Body of pancreas (tissue), 4 donors: ENCODE measurements around the gene ASIP. TPM values are rescaled to one million over a fixed set of nuclear protein-coding genes. Genes with fewer than 3 reads are reported as not detected.
"Not testable (repeated sequence)": the region's sequence is repeated elsewhere in the genome, so short reads cannot be mapped to it uniquely, and the experiment has no call there.

ENCODE experiments used
- ATAC-seq: fragments of 150-250 bp; one replicate; pipeline ENCODE4 v1.9.1; 2016
- DNase-seq, 4 donors: peaks; one replicate each; pipeline ENCODE4 v3.0.0-alpha.2; 2019
- H3K27ac ChIP-seq, 4 donors: fragments of 200-600 bp; sonication (generic); 1 replicate in 3 of 4; 2 replicates in 1 of 4; pipeline versions ENCODE4 v1.5.1 to v1.6.1; 2016 to 2019; ENCODE audit warnings: mild to moderate bottlenecking in 1 of 4, mixed read lengths in 1 of 4, moderate library complexity in 1 of 4
- H3K27me3 ChIP-seq, 2 donors: fragments of 200-600 bp; sonication (generic); one replicate each; pipeline ENCODE4 v1.6.0; 2016; ENCODE audit warnings: mild to moderate bottlenecking in 1 of 2
- H3K36me3 ChIP-seq, 2 donors: fragments of 200-600 bp; sonication (generic); replicated peaks in 1 of 2; 2 replicates each; pipeline ENCODE4 v1.5.1; 2016; ENCODE audit warnings: low read depth in 2 of 2; ENCODE audit not compliant: insufficient read depth in 1 of 2
- H3K4me1 ChIP-seq: fragments of 200-600 bp; sonication (generic); one replicate; pipeline ENCODE4 v1.6.0; 2016
- H3K4me3 ChIP-seq, 2 donors: fragments of 200-600 bp; sonication (generic); 1 replicate in 1 of 2; 2 replicates in 1 of 2; pipeline ENCODE4 v1.5.1; 2016 to 2019
- H3K9me3 ChIP-seq, 3 donors: fragments of 200-600 bp; sonication (generic); 1 replicate in 2 of 3; 2 replicates in 1 of 3; pipeline ENCODE4 v1.5.1; 2016
- CTCF ChIP-seq, 7 experiments: fragments of 450-650 bp in 4 of 7; fragments of 200-600 bp in 3 of 7; sonication (generic) in 3 of 7; IDR thresholded peaks; one replicate each; pipeline ENCODE4 v1.5.1; 2016 to 2019; ENCODE audit warnings: antibody characterized with exemption in 7 of 7
- POLR2A ChIP-seq, 3 donors: fragments of 450-650 bp; IDR thresholded peaks; one replicate each; pipeline ENCODE4 v1.6.1; 2016; ENCODE audit warnings: antibody characterized with exemption in 3 of 3, mild to moderate bottlenecking in 2 of 3
- WGBS, 2 donors: methylation state at CpG; one replicate each; pipeline ENCODE4 v1.1.5; 2017; 5-methylcytosine and 5-hydroxymethylcytosine counted together
- intact Hi-C: fragments of 100-400 bp; cut with DNase I; formaldehyde crosslinking; loops from one replicate; pipeline ENCODE4 v1.15.1; 2023
- total RNA-seq, 2 donors: library from RNA; depleted of rRNA; stranded (reverse); fragments of >200 nt; gene quantifications; one replicate each; pipeline ENCODE4 v1.1.0, GENCODE V29; 2016

Gene ASIP
- total RNA-seq, 2 donors from 2014 or later, result not detected

DNA sequence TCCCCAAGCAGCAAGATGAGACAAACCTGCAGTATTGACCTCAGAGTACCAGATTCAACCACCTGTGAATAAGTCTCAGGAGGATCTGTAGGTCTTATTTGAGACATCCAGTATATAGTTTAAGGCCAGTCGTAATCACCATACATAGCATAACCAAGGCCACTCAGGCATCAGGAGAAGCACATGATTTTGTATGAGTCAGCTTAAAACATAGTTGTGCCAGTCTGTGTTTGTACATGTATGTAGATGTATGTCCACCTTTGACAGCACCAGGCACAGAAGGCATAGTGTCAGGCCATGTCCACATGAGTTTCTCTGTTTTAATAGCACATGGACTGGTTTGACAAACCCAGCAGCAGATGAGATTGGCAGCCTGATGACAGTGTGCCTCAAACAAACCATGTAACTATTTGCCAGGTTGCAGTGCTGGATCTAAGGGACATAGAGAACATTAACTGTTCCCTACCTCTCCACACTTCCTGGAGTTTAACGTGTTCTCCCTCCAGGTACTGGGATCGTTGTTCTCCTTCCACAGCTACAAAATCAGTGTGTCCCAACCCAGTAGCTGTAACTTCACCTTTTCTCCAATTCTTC lies 8.6 kb upstream of the ASIP start:
- intact Hi-C loops, result no loop called here
- Histone ChIP-seq H3K27me3 (no peaks in the 10 kb centered on the region), H3K4me1 (no peaks in the 10 kb centered on the region), H3K36me3 (no peaks in the 10 kb centered on the region), H3K9me3 (no peaks in the 10 kb centered on the region), H3K27ac (no peak overlapping the region), H3K4me3 (no peak overlapping the region)
- DNase-seq, result no peak
- ATAC-seq, result no peak
- TF ChIP-seq POLR2A (IDR thresholded peaks at IDR 0.05) (no peak), CTCF (IDR thresholded peaks at IDR 0.05) (no peak)
- 58 to 86% methylated on average over 3 of the region's 3 CpGs for WGBS, 2 donors

GRCh38 chr20:34233687-34234086 lies 7.5 kb upstream of the ASIP start:
- H3K4me3 ChIP-seq, result no peak overlapping the region
- TF ChIP-seq POLR2A (IDR thresholded peaks at IDR 0.05) (no peak), CTCF (IDR thresholded peaks at IDR 0.05) (no peak)
- no peak overlapping the region for H3K27ac ChIP-seq
- no peak for ATAC-seq
- H3K36me3 ChIP-seq, result no peaks in the 10 kb centered on the region
- H3K27me3 ChIP-seq, result no peaks in the 10 kb centered on the region
- no peaks in the 10 kb centered on the region for H3K4me1 ChIP-seq
- intact Hi-C loops, result no loop called here
- no peak for DNase-seq
- H3K9me3 ChIP-seq, result no peaks in the 10 kb centered on the region

GRCh38 chr20:34235875-34236274 lies 5.3 kb upstream of the ASIP start:
- 84 to 92% methylated on average over 1 to 2 of the region's 2 CpGs for WGBS, 2 donors
- no peaks in the 10 kb centered on the region for H3K36me3 ChIP-seq
- H3K4me3 ChIP-seq, result no peak overlapping the region
- ATAC-seq (no peak), DNase-seq (no peak)
- no peaks in the 10 kb centered on the region for H3K9me3 ChIP-seq
- TF ChIP-seq POLR2A (IDR thresholded peaks at IDR 0.05) (no peak), CTCF (IDR thresholded peaks at IDR 0.05) (no peak)
- no peak overlapping the region for H3K27ac ChIP-seq
- no peaks in the 10 kb centered on the region for H3K27me3 ChIP-seq
- intact Hi-C loops, result no loop called here
- no peaks in the 10 kb centered on the region for H3K4me1 ChIP-seq

DNA sequence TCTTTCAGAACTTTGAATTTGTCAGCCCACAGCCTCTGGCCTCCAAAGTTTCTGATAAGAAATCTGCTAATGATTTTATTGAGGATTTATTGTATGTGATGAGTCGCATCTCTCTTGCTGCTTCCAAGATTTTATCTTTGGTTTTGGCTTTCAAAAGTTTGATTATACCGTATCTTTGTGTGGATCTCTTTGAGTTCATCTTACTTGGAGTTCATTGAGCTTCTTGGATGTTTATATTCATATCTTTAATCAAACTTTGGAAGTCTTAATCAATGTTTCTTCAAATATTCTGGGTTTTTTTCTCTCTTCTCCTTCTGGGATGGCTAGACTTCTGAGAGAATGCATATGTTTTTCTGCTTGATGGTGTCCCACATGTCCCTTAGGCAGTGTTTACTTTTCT lies 3.3 kb upstream of the ASIP start:
- no peak overlapping the region for H3K4me3 ChIP-seq
- WGBS, 2 donors, result 89 to 95% methylated on average over 2 of the region's 2 CpGs
- no peak overlapping the region for H3K27ac ChIP-seq
- no peak for TF ChIP-seq POLR2A (IDR thresholded peaks at IDR 0.05)
- TF ChIP-seq CTCF (IDR thresholded peaks at IDR 0.05), result no peak
- DNase-seq (no peak), ATAC-seq (no peak)
- no peaks in the 10 kb centered on the region for H3K27me3 ChIP-seq
- H3K9me3 ChIP-seq, result no peaks in the 10 kb centered on the region
- H3K36me3 ChIP-seq, result no peaks in the 10 kb centered on the region
- intact Hi-C loops, result no loop called here
- H3K4me1 ChIP-seq, result peaks cover 5% of the 10 kb centered on the region

DNA sequence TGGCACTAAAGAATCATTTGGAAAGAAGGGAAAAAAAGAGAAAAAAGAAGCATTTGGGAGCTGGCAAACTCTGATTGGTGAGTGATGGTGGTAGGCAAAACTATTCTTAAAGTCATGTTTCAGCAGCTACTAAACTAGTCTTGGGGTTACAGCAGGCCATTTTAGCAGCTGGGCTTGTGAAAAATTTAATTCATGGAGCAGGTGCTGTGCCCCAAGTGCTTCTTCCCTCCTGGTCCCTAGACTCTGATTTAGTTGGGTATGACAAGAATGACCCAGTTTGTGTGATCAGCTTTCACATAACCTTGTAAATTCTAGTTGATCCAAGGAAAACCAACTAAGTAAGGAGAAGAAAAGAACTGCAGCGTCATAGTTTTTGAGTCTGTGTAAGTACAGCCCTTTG lies 1.1 kb upstream of the ASIP start:
- H3K36me3 ChIP-seq, result no peaks in the 10 kb centered on the region
- H3K4me1 ChIP-seq, result peaks cover 10% of the 10 kb centered on the region
- no peak for TF ChIP-seq POLR2A (IDR thresholded peaks at IDR 0.05)
- no peak for TF ChIP-seq CTCF (IDR thresholded peaks at IDR 0.05)
- 86 to 95% methylated on average over 1 of the region's 1 CpG for WGBS, 2 donors
- H3K9me3 ChIP-seq, result no peaks in the 10 kb centered on the region
- H3K4me3 ChIP-seq, result no peak overlapping the region
- DNase-seq (no peak), ATAC-seq (no peak)
- intact Hi-C loops, result no loop called here
- no peak overlapping the region for H3K27ac ChIP-seq
- no peaks in the 10 kb centered on the region for H3K27me3 ChIP-seq

DNA sequence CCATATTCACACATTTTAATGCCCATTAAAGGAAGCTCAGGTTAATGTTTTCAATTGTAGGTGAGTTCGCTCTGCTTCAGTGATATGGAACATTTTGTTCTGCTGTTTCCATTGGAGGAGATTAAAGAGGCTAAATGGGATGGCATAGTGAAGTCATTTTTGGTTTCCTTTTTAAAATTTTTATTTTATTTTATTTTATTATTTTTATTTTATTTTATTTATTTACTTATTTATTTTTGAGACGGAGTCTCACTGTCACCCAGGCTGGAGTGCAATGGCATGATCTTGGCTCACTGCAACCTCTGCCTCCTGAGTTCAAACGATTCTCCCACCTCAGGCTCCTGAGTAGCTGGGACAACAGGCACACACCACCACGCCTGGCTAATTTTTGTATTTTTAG lies 792 bp downstream of the ASIP start:
- 85 to 86% methylated on average over 4 of the region's 4 CpGs for WGBS, 2 donors
- H3K27ac ChIP-seq, H3K27me3 ChIP-seq, H3K4me3 ChIP-seq, H3K36me3 ChIP-seq, H3K4me1 ChIP-seq, intact Hi-C loops, DNase-seq, H3K9me3 ChIP-seq, ATAC-seq: not testable (repeated sequence)
